ENCODE data around the gene PCBD1.

PCBD1 gene

DNA sequence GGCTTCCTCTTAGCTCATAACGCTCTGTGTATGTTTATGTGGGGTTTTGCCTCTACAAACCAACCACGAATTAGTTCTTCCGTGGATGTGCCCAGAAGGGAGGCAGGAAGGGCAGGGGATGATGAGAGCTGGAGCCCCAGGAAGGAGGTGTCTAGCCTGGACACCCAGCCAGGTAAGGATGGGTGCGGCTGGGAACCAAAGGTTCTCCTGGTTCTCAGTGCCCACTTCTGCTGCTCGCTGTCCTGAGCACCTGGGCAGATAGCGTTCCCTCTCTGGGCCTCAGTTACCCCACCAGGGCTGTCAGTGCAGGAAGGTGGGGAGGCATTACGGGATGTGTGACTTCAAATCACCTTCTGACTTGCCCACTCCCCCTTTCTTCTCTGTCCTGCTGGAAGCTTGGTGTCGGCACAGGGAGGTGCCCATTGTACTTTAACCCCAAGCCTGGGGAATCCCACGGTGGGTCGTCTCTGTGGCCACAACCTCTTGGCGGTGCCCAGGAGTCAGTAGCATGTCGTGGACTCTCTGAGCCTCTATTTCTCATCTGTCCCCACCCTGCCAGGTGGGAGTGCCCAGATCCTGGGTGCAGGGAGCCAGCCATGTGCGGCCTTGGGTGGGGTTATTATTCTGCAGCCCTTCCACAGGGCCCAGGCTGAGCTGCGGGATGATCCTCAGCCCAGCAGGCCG, 18.7 kb upstream of the PCBD1 start:
- in situ Hi-C loops (cut with HindIII; ENCODE audit: low pct_ligation_motif_present, low sequenced_read_pairs) = no loop called here
- H3K27ac ChIP-seq = no peak overlapping the region
- no peak overlapping the region for H3K4me3 ChIP-seq (ENCODE audit: low read depth, low read length)
- H3K36me3 ChIP-seq (replicated peaks) = no peaks in the 10 kb centered on the region
- no peaks in the 10 kb centered on the region for H3K27me3 ChIP-seq (replicated peaks)
- no peak for DNase-seq
- TF ChIP-seq, protein P1, sequence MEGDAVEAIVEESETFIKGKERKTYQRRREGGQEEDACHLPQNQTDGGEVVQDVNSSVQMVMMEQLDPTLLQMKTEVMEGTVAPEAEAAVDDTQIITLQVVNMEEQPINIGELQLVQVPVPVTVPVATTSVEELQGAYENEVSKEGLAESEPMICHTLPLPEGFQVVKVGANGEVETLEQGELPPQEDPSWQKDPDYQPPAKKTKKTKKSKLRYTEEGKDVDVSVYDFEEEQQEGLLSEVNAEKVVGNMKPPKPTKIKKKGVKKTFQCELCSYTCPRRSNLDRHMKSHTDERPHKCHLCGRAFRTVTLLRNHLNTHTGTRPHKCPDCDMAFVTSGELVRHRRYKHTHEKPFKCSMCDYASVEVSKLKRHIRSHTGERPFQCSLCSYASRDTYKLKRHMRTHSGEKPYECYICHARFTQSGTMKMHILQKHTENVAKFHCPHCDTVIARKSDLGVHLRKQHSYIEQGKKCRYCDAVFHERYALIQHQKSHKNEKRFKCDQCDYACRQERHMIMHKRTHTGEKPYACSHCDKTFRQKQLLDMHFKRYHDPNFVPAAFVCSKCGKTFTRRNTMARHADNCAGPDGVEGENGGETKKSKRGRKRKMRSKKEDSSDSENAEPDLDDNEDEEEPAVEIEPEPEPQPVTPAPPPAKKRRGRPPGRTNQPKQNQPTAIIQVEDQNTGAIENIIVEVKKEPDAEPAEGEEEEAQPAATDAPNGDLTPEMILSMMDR (IDR thresholded peaks at IDR 0.05; ENCODE audit: low read depth, low read length, missing control alignments) = no peak

DNA sequence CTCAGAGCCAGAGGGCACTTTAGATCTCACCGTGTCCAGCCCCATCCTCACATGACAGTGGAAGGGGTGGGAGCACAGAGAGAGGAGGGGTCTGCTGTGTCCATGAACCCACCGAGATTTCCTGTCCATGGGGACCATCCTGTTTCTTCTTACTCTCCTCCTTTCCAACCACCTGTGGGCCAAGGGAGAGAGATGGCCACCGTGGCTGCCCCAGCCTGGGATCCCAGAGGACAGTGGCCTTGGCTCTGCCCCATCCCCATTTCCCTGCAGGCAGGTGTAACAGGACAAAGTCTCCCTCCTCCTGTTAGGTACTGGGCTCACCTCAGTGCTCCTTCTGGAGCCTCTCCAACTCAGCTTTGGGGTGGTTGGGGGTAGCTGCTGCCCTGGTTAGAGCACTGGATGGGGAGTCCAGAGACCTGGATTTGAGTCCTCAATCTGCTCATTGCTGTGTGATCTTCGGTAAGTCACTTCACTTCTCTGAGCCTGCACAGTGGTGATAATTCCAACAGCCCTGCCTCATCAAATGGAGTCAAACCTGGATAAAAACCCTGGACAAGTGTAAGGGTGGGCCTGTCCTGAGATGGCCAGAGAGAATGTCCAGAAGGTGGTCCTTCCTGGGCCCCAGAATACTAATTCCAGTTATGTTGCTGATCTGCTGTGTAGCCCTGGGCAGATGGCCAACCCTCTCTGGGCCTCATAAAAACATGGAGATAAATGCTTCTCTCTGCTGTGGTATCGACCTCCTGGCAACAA, 17.8 kb upstream of the PCBD1 start:
- TF ChIP-seq, protein P1 (IDR thresholded peaks at IDR 0.05; ENCODE audit: low read depth, low read length, missing control alignments) = no peak
- Histone ChIP-seq H3K27me3 (replicated peaks) (no peaks in the 10 kb centered on the region), H3K4me3 (ENCODE audit: low read depth, low read length) (no peak overlapping the region), H3K36me3 (replicated peaks) (no peaks in the 10 kb centered on the region), H3K27ac (no peak overlapping the region)
- in situ Hi-C loops (cut with HindIII; ENCODE audit: low pct_ligation_motif_present, low sequenced_read_pairs) = no loop called here
- no peak for DNase-seq

DNA sequence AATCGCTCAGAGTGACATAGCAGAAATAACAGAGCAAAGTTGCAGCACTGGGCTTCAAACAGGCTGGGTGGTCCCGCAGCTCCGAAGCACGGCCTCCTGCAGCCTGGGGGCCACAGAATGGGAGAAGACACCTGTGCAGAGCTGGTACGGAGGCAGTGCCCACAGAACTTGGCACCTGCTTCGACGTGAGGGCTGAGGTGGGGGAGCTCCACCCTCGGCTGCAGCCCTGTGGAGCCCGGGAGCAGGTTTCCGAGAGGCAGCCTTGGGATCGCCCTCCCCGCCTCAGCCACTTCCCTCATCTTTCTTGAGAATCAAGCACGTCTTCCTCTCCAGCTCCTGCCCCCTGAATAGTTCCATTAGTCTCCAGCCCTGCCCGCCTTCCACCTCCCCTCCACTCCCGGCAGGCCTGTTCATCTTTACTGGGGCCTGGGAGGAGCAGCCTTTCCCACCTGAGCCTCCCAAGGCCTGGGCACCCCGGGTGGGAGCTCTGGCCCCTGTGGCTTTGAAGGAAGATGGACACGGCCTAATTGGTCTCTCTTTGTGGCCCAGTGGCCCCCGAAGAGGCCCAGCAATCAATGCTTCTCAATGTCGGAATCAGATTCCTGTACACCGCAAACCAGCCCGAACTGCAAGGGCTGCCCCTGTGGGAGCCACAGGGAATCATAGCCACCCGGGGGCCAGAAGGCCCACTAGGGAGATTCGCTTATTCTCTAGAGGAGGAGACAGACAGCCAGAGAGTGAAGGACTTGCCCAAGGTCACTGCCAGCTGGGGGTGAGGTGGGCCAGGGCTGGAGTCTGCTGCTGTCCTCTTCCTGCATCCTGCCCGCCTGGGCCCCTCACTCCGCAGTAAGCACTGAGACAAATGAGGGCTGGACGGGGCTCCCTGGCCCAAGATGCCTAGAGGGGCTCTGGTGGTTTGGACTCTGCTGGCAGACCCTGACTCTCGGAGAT, 17.0 kb upstream of the PCBD1 start:
- H3K36me3 ChIP-seq (replicated peaks) = no peaks in the 10 kb centered on the region
- TF ChIP-seq, protein P1 (IDR thresholded peaks at IDR 0.05; ENCODE audit: low read depth, low read length, missing control alignments) = no peak
- in situ Hi-C loops (cut with HindIII; ENCODE audit: low pct_ligation_motif_present, low sequenced_read_pairs) = no loop called here
- no peak overlapping the region for H3K4me3 ChIP-seq (ENCODE audit: low read depth, low read length)
- no peak overlapping the region for H3K27ac ChIP-seq
- DNase-seq = no peak
- H3K27me3 ChIP-seq (replicated peaks) = no peaks in the 10 kb centered on the region

DNA sequence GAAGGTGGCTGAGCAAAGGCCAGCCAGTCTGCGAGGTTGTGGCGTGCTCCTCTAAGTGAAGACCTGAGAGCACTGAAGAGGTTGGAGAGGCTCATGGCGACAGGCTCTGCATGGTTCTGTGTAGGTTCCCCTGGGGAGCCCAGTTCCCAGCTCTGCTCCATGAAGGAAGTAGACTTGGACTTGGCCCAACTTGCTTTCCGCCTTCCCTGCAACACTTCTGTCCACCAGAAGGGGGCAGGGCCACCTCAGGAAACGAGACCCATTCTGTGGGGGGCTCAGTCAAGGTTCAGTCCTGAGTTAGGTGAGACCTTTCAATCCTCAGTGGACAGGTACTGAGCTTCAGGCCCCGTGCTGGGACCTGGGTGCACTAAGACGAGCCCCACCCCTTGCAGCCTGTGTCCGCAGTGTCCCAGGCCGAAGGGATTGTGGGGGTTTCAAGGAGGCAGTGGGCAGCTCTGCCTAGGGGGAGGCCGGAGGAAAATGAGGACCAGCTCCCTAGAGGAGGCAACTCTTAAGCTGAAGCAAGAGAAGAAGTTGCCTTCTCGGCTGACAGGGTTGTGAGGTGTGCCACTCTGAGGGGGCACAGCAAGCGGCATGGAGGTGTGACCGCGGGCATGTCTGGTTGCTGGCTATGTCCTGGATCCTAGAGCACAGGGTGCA, 15.0 kb upstream of the PCBD1 start:
- Histone ChIP-seq H3K4me3 (ENCODE audit: low read depth, low read length) (no peak overlapping the region), H3K36me3 (replicated peaks) (no peaks in the 10 kb centered on the region), H3K27ac (no peak overlapping the region), H3K27me3 (replicated peaks) (no peaks in the 10 kb centered on the region)
- in situ Hi-C loops (cut with HindIII; ENCODE audit: low pct_ligation_motif_present, low sequenced_read_pairs) = no loop called here
- TF ChIP-seq, protein P1 (IDR thresholded peaks at IDR 0.05; ENCODE audit: low read depth, low read length, missing control alignments) = peak; percentile 95
- DNase-seq = peak; percentile 25

DNA sequence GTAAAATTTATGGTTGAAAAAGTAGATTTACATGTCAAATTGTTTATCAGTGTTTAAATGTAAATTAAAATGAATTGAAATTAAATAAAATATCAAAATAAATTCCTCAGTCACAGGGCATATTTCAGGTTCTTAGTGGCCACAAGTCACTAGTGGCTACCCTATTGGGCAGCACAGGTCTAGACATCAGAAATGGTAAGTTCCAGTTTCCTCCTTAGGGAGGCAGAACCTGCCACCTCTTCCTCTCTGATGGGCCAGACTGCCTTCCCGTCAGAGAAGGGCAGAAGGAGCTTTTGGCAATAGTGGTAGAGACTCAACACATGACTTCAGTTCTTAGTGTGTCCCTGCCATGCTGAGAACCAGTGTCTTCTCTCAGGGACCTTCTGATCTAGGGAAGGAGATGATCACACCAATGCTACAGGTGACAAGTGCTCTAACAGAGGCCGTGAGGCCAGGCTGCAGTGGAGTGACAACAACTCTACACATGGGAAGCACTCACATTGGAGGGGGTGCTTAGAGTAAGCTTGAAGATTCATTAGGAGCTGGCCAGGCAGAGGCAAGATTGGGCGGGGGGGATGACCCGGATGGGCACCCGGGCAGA, 14.4 kb upstream of the PCBD1 start:
- Histone ChIP-seq H3K27me3 (replicated peaks) (no peaks in the 10 kb centered on the region), H3K27ac (no peak overlapping the region), H3K4me3 (ENCODE audit: low read depth, low read length) (no peak overlapping the region), H3K36me3 (replicated peaks) (no peaks in the 10 kb centered on the region)
- TF ChIP-seq, protein P1 (IDR thresholded peaks at IDR 0.05; ENCODE audit: low read depth, low read length, missing control alignments) = peak; percentile 1
- in situ Hi-C loops (cut with HindIII; ENCODE audit: low pct_ligation_motif_present, low sequenced_read_pairs) = no loop called here
- DNase-seq = no peak

All from brain microvascular endothelial cell (primary cell).